NCI-H69 (cell line): ENCODE measurements around the gene CEP192.

ENCODE experiments used
- DNase-seq: peaks from one replicate; lab custom pipeline; 2025; lab: John Stamatoyannopoulos, UW

CEP192 gene

DNA sequence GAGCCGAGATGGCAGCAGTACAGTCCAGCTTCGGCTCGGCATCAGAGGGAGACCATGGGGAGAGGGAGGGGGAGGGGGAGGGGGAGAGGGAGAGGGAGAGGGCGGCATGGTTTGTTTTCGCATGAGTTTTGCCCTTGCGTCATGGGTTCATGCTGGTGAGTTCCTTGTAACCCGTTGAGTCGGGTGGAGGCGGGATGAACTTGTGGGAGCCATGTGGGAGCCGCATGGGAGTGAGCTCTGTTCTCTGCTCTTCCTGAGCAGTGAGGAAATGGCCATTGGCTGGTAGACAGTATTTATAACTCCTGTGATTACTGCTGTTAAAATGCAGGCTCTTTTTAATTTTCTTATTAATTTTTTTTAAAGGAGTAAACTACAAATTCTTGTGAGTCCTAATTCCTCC, 108.0 kb downstream of the CEP192 start:
- DNase-seq = no peak

DNA sequence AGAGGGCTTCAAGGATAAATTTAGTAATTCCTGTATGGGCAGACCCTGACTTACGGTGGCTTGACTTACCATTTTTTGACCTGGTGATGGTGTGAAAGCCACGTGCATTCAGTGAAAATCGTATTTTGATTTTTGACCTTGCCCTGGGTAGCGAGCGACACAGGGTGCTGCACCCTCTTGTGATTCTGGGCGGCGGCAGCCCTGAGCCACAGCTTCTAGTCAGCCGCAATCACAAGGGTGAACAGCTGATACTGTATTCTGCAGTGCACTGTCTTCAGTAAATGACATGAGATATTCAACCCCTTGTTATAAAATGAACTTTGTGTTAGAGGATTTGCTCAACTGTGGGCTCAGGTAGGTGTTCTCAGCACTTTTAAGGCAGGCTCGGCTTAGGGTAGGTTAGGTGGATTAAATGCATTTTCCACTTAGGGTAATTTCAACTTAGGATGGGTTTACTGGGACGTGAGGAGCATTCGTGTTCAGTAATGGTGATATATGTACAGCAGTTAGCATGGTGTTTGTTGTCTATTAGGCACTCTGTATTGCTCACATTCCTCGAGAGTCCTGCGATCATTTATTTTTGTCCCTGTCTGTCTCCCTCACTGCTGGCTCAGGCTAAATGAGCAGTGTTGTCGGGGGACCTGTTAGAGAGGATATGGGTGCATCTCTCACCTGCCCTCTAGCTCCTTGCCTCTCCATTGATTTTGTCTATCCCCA, 109.9 kb downstream of the CEP192 start:
- DNase-seq = no peak

DNA sequence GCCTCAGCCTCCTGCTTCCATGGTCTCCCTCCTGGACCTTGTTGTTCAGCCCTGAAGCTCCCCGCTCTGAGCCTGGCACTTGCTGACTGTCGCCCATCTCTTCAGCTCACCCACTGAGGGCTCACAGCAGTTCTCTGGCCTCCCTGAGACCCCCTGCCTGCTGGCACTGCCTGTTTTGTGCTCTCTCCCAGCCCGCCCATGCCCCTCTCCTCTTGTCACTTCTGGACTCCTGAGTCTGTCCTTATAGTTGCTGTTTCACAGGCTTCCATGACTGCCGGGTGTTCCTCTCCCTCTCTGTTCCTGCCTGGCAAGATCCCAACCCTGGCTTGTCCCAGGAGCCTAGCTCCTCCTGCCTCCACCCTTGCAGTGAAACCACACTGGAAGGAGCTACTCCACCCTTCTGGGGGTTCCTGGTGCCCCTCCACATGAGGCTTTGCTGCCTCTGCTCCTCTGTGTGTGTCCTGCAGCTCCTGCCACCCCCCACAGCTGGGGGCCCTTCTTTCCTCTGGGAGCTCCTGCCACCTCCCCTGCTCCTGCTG, 110.6 kb downstream of the CEP192 start:
- no peak for DNase-seq

DNA sequence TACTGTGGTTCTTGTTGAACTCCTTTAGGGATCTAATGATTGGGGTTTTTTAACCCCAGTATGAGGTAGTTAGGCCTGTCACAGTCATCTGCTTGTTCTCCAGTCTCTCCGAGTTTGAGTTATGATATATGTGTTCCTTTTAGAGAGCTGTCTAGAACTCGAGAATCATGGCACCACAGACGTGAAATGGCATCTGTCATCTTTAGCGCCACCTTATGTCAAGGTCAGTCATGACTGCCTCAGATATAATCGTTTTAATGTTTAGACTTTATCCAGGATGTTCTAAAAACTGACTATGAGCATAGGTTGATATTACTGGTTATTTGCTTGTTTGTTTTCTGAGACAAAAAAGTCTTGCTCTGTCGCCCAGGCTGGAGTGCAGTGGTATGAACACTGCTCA, 112.2 kb downstream of the CEP192 start:
- peak; percentile 35 for DNase-seq

DNA sequence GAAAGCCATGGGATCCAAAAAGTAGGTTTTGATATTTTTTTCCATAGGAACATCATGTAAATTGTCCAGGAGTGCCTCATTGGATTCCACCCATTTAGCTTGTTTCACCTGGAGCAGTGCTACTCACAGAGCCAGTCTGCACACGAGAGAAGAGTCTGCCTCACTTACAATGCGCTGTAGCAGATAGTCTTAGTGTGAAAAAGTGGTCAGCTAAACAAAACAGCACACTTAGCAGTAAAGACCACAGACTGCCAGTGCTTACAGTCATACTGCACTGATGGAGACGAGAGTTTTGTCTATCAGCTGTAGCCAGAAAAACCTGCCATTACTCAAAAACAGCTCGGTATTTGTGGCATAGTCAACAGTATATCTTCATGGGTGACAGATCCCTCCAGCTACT, 113.9 kb downstream of the CEP192 start:
- DNase-seq = no peak

DNA sequence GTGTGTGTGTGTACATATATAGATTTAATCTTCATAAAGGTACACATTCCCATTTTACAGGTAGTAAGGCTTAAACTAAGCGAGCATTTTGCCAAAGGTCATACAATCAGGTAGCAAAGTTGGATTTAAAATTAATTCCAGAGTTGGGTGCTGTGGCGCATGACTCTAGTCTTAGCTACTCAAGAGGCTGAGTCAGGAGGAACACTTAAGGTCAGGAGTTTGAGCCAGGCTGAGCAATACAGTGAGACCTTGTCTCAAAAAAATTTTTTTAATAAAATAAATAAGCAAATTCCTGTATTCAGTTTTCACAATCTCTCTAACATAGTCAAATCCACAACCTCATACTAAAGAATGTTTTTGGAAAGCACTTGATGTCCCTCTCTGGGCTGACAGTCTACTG, 115.9 kb downstream of the CEP192 start:
- DNase-seq = no peak

DNA sequence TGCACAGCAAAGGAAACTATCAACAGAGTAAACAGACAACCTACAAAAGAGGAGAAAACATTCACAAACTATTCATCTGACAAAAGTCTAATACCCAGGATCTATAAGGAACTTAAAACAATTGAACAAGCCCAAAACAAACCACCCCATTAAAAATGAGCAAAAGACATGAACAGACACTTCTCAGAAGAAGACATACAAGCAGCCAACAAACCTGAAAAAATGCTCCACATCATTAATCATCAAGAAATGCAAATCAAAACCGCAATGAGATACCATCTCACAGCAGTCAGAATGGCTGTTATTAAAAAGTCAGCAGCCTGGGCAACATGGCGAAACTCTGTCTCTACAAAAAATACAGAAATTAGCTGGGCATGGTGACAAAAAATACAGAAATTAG, 117.2 kb downstream of the CEP192 start:
- no peak for DNase-seq

DNA sequence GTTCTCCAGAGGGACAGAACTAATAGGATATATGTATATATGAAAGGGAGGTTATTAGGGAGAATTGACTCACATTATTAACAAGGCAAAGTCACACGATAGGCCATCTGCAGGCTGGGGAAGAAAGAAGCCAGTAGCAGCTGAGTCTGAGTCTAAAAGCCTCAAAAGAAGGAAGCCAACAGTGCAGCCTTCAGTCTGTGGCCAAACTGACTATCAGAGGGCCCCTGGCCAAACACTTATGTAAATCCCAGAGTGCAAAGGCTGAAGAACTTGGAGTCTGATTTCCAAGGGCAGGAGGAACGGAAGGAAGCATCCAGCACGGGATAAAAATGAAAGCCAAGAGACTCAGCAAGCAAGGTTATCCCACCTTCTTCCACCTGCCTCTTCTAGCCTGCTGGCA, 119.4 kb downstream of the CEP192 start:
- no peak for DNase-seq

DNA sequence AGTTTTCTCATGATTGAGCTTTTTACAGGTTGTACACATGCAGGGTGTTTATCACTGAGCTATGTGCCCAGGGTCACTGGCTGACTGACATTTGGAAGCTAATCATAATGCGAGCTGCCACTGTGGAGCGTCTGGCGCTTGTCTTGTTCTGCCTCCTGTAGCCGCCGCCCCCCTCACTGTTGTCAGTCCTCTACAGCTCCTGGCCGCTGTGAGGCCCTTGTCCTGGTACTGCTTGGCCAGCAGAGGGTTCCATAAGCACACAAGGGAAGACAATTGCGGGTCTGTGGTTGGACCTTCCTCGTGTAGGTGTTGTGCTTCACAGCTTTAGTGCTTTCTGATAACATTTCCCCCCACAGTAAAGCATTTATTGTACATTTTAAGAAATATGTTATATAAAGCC, 121.8 kb downstream of the CEP192 start:
- peak; percentile 63 for DNase-seq

DNA sequence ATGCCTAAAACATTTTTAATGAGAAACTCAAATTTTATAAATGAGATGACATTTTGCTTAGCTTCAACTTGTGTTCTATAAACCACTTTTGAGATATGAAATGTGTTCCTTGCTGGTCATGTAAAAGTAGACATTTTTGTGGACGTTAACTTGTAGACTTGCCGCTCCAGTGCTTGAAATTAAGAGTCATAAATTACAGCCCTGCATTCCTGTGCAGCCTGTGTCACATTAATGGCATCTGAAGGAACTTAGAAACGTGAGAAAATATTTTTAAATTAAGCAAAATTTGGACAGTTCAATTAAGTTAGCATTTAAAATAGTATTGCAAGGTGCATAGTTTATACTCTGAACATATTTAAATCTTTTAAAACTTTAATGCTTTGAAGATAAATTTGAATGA, 129.1 kb downstream of the CEP192 start:
- DNase-seq = no peak

DNA sequence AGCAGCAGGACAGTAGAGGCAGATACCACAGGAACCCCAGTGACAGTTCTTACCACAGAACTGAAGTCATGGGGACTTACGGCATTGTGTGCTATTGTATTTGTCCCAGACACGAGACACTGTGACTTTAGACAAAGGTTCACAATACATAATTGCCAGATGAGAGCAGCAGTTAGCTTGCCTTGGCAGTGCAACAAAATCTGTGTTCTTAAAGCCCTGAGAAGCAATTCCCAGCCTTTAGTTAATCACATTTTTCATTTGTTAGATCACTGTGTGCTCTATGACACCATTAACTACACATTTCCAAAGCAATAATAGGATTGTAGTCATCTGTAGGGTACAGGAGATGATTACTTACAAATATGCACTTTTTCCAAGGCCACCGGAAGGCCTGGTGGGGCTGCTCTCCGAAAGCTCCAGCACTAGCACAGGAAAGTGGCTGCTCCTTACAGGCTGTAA, 129.8 kb downstream of the CEP192 start:
- DNase-seq = no peak

DNA sequence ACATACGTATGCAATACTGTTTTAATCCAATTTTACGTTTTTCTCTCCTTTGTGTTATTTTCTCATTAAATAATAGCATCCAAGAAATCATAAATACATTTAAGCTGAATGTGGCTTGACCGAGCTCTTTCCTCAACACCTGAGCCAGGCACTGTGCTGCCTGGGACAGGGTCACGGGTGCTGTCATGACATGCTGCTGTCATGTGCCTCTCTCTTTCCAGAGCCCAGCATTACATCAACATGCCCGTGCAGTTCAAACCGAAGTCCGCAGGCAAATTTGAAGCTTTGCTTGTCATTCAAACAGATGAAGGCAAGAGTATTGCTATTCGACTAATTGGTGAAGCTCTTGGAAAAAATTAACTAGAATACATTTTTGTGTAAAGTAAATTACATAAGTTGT, 133.2 kb downstream of the CEP192 start:
- DNase-seq = no peak

DNA sequence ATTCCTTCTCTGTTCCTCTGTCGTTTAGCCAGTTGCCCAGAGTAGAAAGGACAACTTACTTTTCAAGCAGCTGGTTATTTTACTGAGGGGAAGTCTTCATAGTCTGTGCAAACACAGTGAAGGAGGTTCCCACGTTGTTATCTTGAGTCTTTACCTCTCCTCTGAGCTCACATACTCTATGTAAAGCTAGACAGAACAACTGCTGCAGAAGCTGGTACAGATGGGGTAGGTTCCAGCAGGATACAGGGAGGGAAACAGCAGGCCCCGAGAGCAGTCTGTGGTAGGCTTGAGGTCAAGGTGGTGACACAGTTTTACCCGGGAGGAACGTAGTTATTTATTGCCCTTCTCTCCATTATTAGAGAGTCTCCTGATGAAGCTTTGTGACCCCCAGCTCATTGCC, 134.0 kb downstream of the CEP192 start:
- DNase-seq = no peak

DNA sequence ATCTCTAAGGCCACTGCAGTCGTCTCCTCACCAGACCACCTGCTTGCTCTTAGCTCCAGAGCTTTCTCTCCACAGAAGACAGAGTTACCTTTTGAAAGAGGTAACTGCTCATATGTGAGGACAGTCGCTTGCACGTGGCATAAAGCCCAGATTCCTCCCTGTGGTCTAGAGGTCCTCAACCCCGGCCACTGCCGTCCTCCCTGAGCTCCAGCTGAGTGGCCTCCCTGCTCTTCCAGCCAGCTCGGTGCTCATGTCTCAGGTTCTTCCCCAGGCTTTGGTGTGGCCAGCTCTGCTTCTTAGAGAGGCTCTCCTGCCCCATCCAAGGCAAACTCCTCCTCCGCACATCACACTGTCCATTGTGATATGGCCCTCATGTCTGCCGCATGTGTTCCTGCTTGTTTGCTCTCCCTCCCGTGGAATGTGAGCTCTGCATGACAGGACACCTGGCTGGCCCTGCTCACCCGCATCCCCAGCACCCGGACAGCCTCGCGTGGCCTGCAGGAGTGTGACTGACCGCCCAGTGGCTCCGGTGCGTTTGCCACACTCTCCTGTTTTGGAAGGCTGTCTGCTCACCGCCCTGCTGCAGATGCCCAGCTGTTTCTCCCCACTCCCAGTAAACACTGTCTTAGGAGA, 135.9 kb downstream of the CEP192 start:
- DNase-seq = no peak

DNA sequence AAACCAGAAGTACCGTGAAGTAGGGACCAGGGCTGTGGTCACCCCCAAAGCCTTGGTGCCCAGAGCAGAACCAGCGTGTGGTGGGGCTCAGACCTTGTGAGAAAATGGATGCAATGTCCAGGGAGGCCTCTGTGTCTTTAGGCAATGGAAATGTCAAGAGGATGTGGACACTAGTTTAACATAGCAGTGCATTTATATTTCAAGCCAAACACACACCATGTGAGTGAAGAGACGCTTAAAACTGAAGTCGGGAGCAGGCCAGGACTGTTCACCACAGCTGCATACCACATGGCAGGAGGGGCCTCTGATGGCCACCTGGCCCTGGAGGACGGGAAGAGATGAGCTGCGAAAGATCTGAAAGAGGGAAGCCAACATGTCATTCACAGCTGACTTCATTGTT, 140.1 kb downstream of the CEP192 start:
- DNase-seq = no peak

DNA sequence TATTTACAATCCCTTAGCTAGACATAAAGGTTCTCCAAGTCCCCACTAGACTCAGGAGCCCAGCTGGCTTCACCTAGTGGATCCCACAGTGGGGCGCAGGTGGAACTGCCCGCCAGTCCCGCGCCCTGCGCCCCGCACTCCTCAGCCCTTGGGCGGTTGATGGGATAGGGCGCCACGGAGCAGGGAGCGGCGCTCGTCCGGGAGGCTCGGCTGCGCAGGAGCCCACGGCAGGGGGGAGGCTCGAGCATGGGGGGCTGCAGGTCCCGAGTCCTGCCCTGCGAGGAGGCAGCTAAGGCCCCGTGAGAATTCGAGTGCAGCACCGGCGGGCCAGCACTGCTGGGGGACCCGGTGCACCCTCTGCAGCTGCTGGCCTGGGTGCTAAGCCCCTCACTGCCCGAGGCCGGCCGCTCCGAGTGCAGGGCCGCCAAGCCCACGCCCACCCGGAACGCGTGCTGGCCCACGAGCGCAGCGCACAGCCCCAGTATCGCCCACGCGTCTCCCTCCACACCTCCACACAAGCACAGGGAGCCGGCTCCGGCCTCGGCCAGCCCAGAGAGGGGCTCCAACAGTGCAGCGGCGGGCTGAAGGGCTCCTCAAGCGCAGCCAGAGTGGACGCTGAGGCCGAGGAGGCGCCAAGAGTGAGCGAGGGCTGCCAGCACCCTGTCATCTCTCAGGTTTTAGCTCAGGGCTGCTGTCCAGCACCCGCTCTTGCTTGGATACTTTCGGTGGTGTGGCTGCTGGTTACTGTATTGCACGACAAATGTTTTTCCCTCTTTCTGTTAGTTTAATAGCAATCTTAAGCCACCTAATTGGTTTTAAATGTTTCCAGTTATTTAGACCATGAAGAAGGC, 143.6 kb downstream of the CEP192 start:
- no peak for DNase-seq

DNA sequence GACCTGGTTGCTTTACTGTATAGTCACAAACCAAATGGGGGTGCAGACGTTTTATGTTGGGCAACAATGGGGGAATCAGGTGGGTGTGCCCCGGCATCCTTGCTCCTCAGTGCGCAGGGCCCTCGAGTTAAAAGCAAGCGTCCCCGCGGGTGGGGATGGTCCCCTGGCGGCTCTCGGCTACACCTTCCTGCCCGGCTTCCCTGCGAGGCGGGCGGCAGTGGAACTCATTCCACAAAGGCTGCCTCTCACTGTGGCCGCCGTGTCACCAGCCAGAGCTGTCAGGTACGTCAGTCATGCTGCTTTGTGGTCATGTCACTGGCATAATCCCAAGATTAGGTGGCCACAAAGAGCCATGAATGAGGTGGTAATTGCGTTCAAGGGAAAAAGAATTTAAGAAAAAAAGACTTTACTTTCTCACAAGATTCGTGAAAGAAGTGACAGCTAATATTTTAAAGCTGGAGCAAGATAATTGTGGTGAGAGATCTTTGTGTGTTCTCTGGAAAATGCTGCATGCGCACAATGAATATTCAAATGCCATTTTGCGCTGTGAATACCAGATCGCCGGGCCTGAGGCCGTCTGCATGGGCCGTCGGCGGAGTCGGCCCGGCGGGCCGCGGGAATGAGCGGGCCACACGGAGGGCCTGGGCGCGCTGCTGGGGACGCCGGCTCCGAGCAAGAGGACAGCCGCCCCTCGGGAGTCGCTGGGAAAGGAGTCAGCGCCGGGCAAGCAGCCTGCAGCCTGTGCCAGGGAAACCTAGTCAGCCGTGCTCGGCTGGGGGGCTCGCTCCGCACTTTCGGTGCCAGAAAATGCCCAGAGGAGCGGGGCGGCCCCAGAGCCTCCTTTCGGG, 145.1 kb downstream of the CEP192 start:
- DNase-seq = peak; percentile 69

DNA sequence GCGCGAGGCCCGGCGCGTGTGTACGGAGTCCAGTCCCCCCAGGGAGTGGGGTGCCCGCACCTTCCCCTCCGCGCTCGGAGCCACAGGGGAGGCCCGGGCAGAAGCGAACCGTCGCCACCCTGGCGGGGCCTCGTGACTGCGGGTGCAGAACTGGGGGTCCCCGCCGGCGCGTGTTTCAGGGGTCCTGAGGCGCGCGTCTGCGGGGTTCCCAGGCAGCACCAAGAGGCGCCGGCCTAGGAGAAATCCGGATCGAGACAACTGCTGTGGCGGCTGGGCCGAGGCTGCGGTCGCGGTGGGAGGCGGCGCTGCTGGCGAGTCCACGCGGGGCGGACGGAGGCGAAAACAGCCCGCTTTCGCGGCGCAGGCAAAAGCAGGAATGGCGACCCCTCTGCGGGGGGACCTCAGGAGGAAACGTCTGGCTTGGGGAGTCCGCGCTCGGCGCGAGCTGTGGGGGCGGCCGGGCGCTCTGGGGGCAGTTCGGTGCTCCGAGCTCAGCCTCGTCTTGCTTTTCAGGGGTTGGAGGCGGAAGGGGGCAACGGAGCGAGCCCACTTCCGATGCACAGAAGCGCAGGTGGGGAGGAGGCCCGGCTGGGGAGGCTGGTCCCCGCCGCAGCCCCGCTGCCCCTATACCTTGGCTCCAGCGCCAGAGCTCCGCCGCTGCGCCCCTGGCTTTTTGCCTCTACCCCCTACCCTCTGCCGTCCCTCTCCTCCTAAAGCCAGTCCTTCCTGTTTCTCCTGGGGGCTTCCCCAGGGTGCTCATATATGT, 145.9 kb downstream of the CEP192 start:
- DNase-seq = peak; percentile 66

DNA sequence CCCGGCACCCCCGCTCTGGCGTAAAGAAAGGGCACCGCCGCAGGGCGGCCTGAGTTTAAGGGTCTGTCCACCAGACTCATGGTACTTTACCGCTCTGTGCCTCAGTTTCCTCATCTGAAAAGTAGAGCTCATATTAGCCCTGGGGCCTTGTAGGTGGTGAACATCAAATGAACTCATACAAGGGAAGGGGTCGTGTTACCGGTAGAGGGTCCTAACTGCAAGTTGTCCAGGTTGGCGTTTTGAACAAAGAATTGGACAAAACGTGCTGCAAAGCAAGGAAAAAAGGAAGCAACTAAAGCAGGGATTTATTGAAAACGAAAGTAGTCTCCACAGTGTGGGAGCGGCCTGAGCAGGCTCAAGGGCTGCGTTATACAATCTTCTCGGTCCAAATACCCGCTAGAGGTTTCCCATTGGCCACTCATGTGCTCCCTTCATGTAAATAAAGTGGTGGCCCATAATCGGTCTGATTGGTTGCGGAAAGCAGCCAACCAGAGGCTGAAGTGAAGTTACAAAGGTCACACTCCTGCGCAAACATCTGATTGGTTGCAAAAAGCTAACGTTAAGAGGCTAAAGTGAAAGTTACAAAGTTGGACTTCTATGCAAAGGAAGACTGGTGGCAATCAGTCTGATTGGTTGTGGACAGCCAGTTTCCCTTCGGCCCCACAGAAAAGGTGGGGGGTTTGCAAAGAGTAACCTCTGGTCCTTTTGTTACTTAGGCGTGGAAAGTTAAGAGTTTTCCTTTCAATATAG, 146.7 kb downstream of the CEP192 start:
- no peak for DNase-seq

DNA sequence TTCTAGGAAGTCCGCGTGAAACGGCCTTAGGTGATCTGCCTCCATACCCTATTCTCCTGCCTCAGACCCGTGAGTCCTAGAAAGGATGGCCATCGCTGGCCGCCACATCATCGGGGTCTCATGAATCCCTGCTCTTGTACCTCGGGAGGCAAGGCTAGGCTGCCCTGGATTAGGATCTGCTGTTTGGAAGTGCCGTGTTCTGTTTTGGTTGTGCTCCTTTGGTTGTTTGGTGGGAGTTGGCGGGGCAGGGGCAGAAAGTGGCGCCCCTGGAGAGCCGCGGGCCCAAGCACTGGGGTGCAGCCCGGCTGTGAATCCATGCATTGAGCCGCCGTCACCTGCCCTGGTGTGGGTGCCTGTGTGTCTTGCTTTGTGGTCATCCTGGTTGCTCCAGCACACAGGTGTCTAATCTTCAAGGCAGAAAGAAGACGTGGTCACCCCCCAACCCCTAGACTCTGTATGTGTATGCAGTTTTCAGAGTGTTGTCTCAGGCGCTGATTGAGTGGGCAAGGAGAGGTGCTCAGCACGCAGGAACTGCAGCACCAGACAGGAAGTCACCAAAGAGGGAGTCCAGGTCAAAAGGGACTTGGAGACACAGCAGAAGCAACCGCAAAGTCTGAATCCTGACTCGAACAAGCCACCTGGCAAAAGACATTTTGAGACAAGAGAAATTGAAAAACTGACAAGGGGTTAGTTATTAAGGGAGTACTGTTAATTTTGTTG, 147.4 kb downstream of the CEP192 start:
- DNase-seq = no peak
